Stimulated activated CD8-positive, alpha-beta memory T cell treated with anti-CD3 and anti-CD28 coated beads, Interleukin-2, amount 100 ng/mL, for 48 hours (primary cell): Measurements from ENCODE around the gene ALDH3B1.

Experiments used
- DNase-seq, 2 donors: peaks; one replicate each; pipeline ENCODE4 v3.0.0-alpha.2; 2020; ENCODE audit warnings: low read depth in 2 of 2

Gene ALDH3B1

DNA sequence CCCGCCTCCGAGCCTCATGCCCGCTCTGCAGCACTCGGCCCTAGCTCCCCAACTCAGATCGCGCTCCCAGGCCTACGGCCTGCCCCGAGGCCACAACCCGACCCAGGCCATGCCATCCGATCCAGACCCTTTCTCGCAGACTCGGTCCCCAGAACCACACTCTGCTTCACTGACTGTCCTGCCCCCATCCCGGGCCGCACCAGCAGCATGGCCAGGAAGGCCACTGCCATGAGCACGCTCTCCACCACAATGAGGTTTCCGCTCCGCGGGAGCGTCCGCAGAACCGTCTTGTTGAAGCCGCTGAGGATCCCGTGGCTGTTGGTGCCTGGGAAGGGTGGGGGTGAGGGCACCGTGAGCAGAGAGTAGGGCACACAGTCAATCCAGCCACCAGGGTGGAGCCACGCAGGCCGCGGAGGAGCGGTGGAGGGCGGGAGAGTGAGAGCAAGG is 12.6 kb upstream of the ALDH3B1 start:
- DNase-seq = no peak

DNA sequence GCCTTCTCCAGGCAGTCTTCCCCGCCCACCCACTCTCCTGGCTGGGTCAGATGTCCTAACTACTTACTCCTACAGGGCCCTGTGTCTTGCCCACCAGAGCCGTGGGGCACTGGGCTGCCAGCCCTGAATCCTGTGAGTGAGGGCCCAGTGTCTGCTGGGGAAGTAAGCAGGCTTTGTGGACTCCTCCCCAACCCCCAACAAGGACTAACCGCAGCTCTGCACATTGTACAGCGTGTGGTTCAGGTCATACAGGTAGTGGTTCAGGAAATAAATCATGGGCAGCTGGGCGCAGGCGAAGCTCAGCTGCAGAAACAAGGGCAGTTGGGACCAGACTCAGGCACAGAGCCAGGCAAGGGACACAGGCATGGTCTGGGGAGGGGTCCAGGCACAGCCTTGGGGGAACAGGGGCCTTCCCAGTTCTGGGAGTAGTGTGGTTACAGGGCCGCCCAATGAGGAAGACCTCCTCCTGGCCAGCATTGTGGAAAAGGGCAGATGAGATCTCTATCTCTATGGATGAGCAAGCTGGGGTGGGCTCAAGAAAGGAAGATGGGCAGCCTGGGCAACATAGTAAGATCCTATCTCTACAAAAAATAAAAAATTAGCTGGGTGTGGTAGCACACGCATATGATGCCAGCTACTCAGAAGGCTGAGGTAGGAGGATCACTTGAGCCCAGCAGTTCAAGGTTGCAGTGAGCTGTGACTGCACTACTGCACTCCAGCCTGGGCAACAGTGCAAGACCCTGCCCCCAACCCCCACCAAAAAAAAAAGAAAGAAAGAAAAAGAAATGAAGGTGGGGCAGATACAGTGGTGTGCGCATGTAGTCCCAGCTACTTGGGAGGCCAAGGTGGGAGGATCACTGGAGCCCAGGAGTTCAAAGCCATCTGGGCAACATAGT is 11.7 kb upstream of the ALDH3B1 start:
- no peak for DNase-seq

DNA sequence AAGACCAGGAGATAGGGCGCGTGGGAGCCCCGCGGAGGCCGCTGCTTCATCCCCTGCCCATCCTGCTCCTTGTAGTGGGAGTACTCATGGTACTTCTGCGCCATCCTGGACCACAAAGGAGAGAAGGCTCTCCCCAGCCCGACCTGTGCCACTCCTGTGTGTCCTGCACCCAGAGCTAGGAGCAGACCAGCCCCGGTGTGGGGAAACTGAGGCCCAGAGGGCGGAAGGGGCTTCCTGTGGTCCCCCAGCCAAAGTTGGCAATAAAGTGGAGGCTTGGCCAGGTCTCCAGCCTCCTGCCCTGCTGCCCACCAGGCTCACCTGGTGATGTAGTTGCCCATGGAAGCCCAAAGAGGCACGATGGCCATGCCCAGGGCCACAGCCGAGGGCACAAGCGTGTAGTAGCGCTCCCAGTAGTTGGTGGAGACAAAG is 10.9 kb upstream of the ALDH3B1 start:
- no peak for DNase-seq

DNA sequence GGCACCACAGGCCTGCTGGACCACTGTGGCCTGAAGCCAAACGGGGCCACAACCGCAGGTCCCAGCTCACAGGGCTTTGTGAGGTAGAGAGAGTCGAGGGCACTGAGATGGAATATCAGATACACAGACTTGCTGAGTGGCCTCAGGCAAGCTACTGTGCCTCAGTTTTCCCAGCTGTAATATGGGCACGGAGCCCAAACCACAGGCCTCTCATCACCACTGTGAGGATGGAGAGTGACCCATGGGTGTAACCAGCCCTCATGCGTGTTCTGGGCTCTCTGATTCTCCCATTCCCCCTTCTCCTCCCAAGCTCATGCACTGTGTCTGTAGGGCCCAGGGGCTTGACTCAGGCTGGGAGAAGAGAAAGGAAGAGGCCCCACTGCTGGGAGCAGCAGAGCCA is 10.4 kb upstream of the ALDH3B1 start:
- no peak for DNase-seq

DNA sequence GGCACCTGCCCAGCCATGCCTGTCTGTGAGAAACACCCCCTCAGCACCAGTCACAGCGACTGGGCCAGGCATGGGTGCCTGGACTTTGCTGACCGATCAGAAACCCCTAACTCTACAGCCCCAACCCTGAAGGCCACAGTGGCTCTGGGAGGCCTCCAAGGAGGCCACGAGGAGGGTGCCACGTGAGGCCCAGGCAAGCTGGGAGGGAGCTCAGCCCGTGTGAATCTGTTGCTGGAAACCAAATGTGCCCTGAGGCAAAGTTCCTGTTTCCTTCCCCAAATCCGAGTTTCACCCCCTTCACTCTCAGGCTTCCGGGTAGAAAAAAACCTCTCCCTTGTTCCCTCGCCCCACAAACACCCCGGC is 7.6 kb upstream of the ALDH3B1 start:
- DNase-seq = no peak

DNA sequence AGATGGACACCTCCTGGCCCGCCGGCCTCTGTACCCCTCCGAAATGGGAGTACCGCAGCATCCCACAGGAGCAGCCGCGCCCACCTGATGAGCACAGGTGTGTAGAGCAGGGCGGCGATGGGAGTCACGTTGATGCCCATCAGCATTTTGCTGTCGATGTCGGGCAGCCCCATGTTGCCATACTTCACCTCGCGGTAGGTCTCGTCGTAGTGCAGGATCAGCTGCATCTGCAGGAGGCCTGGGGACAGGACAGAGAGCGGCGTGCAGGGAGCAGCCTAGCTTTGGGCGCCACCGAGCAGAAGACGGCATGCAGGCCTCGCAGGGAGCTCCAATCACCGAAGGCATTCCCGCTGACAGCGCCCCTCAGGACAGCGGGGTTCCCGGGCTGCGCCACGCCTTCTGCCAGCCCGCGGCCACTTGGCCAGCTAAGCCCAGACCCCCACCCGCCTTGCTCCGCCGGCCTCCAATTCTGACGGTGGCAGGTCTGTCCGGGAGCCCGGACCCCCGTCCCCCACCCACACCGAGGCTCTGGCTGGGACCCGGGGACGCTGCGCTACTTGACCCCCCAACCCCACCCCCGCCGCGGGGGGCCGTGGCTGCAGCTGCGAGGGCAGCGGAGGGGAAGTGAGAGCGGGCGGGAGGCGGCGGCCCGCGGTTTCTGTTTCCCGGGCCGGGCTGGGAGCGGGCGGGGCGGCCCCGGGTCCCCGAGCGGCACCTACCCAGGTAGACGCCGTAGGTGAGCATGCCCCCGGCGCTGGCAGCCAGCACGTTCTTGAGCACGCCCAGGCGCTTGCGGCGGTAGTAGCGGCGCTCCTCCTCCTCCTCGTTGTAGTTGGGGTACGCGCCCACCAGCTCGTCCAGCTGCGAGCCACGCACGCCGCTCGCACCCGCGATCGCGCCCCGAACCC is 6.9 kb upstream of the ALDH3B1 start:
- DNase-seq = peak; percentile 10 to 22

DNA sequence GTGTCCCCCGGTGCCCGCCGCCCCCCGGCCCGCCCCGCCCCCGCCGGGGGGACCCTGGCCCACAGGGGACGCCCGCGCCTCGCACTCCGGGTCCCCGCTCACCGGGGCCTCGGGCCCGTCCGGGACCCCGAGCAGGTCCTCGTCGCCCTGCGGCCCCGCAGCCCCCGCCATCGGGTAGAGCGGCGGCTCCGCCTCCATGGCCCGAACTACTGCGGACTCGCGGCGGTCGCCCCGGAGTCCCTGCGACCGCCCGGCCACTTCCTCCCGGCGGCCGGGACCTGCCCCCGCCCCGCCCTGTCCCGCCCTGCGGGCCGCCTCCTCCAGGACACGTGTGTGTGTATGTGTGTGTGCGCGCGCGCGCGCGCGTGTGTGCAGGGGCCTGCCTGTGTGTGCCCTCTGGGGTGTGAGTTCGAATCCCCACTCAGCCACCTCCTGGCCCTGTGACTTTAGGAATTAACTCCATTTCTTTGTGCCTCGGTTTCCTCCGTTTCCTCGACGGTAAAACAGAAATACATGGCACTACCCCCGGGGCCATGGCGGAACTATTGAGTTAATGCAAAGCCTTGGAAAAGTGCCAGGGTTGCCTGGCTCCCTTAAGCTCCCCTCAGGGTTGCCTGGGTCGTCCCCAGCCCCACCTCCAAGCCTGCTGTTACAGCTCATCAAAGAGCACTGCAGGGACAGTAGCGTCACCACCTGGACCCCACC is 6.1 kb upstream of the ALDH3B1 start, which contains the start of gene UNC93B1:
Gene UNC93B1 (minus strand): TSS at position 252 of the 705 bp plus-strand sequence. CDS start 54 bp downstream, at position 198.
- peak; percentile 75 to 77 for DNase-seq

DNA sequence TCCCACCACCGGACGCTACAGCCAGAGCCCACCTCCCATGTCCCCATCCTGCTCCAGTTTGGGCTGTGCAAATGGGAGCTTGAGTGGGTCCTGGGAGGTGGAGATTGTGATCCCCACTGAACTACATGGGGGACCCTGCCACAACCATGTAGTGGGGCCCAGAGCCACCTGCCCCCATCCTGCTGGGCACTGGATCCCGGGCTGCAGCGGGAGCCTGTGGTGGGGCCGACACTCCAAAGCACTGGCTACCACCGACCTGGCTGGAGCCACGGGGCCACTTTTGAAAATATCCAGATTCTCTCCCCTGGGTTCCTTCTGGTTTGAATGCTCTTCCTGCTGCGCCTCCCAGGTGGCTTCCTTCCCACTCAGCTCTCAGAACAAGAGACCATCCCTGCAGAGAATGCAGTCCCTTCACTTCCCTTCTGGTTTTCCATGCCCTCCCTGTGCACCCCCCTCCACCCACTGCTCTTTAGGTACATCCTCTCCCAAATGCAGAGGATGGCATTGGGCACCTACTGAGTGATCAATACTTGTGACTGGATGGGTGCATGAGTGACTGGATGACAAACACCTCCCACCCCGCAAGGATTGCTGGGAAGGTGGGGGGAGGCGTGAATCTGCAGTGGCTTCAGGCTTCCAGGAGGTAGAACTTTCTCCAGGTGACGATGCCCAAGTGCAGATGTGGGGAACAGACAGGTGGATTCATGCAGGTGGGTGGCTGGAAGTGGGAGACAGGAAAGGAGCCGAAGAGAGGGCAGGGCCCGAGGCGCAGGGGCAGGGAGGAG is 5.4 kb upstream of the ALDH3B1 start:
- DNase-seq = no peak

DNA sequence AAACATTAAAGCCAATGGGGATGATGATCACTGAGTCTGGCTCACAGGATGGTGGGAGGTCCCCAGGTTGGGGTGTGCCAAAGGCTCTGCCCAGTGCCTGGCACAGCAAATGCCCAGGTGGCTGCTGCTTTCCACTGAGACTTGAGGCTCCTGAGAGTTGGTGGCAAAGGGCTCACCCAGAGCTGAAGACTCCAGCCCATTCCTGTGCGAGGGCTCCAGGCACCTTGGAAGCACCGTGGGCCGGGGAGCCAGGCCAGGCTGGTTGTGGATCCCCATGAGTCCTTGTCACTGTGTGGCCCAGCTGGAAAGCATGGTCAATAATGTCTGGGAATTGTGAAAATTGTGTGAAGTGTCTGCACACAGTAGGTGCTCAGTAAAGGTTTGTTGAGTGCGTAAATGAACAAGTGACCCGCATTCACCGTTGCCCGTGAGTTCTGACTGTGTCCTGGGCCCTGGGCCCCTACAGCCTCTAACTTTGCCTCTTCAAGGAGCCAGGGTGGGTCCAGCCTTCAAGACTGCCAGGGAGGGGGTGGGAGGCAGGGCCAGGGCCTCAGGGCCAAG is 3.4 kb upstream of the ALDH3B1 start:
- no peak for DNase-seq

DNA sequence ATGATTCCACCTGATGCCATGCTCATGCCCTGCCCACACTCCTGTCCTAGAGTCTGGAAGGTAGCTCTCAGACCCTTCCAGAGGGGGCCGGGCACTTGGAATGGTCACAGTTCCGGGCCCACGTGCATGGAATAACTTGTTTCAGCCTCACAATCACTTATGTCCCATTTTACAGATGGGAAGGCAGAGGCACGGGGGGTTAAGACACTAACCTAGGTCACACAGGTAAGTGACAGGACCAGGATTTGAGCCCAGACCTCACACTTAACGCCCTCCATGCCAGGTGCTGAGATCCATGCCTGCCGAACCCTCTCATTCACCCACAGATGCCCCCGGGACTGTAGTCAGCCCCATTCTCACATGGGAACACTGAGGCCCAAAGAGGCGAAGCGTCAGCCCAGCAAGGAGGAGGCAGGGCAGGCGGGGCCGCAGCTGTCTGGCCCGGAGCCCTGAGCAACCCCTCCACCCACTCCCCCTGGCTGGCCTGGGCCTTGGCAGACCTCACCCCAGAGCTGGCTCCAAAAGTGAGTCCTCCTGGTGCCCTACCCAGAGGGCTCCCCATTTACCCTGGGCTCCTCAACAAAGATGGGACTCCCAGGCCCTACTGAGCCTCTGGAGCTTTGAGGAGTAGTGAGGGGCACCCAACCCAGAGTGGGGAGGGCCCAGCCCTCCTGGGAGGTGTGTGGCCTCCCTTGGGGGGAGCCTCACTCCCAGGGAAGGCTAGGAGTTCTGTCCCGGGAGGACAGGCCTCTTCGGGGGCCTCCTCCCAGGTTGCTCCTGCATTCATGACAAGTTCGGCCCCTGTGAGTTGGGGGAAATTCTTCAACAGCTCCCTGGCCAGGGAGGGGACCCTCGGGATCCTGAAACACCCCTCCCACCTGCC is 2.4 kb upstream of the ALDH3B1 start:
- DNase-seq = no peak

DNA sequence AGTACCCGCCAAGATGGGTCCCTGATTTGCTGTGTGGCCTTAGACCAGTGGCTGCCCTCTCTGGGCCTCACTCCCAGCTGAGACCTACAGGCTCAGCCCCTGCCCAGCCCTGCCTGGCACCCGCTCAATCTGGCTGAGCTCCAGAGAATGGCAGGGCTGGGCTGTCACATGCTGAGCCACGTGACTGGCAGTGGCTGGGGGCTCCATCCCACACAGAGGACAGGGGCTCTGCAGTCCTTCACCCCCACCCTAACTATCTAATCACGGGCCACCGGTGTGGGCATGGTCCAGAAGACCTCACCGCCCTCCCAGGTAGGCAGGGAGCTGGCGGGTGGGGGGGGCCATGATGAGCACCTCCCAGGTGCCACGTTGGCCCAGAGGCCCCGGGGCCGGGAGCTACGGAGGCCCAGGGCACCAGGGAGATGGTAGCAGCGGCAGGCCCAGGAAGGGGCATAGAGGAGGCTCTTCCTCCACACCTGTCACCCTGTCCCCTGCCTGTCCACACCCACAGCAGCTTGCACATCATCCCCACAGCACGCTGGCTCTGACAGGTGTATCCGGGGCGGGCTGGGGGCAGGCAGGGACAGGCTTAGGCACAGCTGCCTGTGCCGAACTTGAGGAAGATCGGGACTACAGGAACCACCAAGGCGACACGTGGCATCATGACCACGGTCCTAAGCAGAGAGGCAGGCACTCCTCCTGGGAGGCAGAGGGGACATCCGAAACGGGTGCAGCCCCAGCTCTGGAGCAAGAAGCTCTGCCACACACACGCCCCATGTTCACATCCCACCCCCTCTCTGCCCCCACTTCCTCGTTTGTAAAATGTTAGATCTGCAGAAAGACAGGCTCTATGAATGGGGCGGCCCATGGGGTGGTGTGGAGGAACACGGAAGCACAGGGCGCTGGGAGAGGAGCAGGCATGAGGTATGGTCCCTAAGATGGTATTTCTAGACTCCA is 1.5 kb upstream of the ALDH3B1 start:
- no peak for DNase-seq

DNA sequence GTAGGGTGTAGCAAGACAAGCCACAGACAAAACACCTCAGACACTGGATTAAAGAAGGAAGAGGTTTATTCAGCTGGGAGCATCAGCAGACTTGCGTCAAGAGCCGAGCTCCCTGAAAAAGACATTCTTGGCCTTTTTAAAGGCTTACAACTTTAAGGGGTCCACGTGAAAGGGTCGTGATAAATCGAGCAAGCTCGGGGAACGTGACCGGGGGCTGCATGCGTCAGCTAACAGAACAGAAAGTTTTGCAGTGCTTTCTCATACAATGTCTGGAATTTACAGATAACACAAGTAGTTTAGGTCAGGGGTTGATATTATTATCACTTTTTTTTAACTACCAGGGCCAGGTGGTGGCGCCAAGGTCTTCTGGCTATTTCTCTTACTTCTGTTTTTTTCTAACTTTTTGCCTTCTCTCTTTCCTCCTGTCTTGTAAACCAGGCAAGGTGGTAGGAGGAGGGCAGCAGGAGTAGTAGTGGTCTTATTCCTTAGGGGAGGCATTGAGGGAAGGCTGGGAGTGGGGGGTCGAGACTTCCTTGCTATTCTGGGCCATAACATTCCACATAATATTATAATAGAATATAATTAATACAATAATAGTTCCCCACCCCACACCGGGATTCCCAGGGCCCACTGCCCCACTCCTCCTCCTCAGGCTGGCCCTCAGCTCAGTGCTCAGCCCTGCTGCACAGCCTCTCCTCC is 587 bp upstream of the ALDH3B1 start:
- DNase-seq = no peak

DNA sequence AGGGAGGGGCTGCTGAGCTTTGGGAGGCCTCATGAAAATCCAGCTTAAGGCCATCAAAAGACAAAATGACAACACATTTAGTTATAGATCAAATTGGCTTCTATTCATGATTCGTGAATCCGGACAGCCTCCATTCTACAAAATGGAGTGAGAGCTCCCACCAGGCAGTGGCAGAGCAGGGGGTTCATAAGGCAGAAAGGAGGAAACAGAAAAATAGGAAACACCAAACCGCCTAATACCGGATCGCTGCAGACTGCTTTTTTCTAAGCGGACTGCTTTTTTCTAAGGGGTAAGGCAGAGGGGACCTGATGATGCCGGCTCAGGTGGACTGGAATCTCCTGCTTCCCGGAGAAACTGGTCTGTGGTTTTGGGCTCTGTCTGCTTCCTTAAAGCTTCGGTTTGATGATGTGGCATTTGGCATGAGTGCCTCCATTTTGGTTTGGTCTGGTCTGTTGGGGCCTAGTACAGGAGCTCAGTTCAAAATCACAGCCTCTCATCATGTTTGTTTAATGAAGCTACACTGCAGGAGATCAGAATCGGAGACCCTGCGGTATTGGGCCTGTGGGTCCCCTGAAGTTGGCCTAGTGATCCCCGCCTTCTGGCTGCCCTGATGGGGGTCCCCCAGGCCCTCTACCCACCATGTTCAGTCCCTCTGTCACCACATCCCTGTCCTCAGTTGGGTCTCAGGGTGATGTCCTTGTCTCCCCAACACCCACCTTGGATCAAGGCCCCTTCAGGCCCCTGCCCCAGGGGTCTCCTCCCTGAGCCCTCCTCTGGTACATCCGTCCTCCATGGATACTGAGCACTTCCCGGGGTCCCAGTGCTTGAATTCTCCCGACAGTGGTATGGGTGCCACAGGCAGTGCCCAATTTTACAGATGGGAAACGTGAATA is 1.2 kb downstream of the ALDH3B1 start:
- DNase-seq = no peak

DNA sequence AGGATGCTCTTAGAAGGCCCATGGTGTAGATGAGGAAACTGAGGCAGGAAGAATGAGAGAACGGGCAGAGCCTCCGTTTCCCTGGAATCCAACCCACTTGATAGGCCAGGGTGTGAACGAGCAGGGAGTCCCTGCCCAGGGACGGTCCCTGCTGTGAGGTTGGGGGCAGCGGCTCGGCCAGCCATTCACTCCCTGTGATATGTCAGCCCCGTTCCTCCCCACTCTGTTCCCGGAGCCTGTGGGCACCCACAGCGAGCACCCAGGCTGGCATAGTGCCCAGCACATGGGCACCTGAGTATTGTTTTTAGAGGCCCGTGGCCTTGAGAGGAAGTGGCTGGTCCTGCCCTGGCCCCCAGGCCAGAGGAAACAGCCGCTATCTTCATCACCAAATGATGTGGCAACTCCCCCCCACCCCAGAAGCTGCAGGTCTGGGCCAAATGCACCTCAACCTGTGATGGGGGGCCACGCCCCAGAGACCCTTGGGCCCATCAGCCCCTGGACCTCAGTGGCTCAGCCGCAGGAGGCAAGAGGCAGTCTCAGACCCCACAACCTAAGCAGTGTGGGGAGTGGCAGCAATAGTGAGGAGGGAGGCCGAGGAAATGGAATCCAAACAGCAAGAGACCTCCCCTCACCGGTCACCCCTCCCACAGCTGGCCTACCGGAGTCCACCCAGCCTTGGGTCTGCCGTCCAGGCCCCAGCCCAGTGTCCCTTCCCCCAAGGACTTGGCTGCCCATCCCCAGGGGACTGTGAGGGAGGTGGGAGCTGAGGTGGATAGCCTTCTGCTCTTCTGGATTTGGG is 2.1 kb downstream of the ALDH3B1 start:
- no peak for DNase-seq

DNA sequence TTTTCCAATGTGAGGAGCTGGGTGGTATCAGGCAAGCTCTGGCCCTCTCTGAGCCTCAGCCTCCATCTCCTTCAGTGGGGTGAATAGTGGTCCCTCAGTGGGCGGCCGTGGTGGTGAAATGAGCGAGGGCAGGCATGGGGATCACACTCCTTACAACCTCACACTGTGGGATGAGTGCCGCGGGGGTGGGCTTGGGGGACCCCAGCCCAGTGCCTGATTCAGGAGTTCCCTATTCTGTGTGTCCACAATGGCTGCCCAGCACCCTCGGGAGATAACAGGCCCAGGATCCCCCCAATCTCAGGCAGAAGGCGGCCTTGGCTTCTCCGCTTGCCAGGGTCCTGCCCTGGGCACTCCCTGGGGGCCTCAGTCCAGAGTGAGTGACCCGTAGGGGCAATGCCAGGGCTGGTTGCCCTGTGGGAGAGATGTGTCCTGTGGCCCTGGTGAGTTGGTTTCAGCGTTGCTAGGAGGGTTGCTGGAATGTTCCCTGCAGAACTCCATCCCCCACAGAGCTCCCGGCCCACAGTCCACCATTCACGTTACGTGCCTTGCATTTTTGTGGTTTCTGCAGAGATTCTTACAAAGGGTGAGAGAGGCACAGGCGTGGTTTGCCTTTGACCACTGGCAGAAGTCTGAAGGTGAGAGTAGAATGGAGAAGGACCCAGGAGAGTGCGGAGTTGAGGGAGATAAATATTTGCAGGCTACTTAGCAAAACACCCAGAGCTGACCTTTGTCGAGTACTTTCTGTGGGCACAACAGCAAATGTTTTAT is 2.9 kb downstream of the ALDH3B1 start:
- DNase-seq = no peak
